Right lobe of liver (tissue), 4 donors: ENCODE results near the gene ACTRT2.

Source experiments
- CTCF ChIP-seq, 4 donors: fragments of 200-600 bp in 3 of 4; fragments of 450-650 bp in 1 of 4; IDR thresholded peaks; one replicate each; pipeline versions ENCODE4 v1.5.1 to v1.8.0; 2016 to 2022; ENCODE audit warnings: antibody characterized with exemption in 4 of 4, mild to moderate bottlenecking in 2 of 4
- POLR2A ChIP-seq: fragments of 450-650 bp; IDR thresholded peaks from one replicate; pipeline ENCODE4 v1.6.1; 2017; ENCODE audit warnings: antibody characterized with exemption, mild to moderate bottlenecking
- donor health status: DM: no; HTN: no; CAD: no.
- donor health status: DM: no; HTN: no; CAD: no.
- donor health status: DM: no; HTN: yes; CAD: no.

GRCh38 chr1:3040004-3040403 lies 18.7 kb downstream of the ACTRT2 start:
- TF ChIP-seq CTCF (IDR thresholded peaks at IDR 0.05) (no peak), POLR2A (no peak)
